Cardiac muscle cell (in vitro differentiated cells and primary cell): ENCODE results near the gene CDC27. TPM values are rescaled to one million over a fixed set of nuclear protein-coding genes. Genes with fewer than 3 reads are reported as not detected.

Source experiments
- DNase-seq, 2 donors: peaks; one replicate each; pipeline versions ENCODE4 v3.0.0 to v3.0.0-alpha.2; 2010 to 2017; ENCODE audit warnings: low read depth in 1 of 2, low spot score in 1 of 2
- H3K27ac ChIP-seq: fragments of 200-600 bp; sonication (generic); 2 replicates; pipeline ENCODE4 v1.5.1; 2016
- H3K27me3 ChIP-seq: fragments of 200-600 bp; sonication (generic); 2 replicates; pipeline ENCODE4 v1.6.0; 2016; ENCODE audit warnings: control low read depth
- H3K36me3 ChIP-seq: fragments of 200-600 bp; sonication (generic); 2 replicates; pipeline ENCODE4 v1.5.1; 2016; ENCODE audit warnings: control low read depth
- H3K4me1 ChIP-seq: fragments of 200-600 bp; sonication (generic); 2 replicates; pipeline ENCODE4 v1.8.1; 2017; ENCODE audit warnings: low read depth, mild to moderate bottlenecking, mixed run types
- H3K4me3 ChIP-seq: fragments of 200-600 bp; sonication (generic); 2 replicates; pipeline ENCODE4 v1.5.1; 2016; ENCODE audit warnings: mild to moderate bottlenecking
- H3K9me3 ChIP-seq: fragments of 200-600 bp; sonication (generic); 2 replicates; pipeline ENCODE4 v1.5.1; 2017; ENCODE audit warnings: low read depth, mild to moderate bottlenecking, control low read depth
- CTCF ChIP-seq: IDR thresholded peaks from 2 replicates; pipeline ENCODE4 v1.5.1; 2012; ENCODE audit warnings: low read depth, mild to moderate bottlenecking, low read length
- polyA plus RNA-seq: library from polyadenylated mRNA; unstranded; fragments of >200 nt; fragmentation: Nextera tagmentation; extraction: Ambion mirVana; gene quantifications from 2 replicates; pipeline ENCODE4 v1.2.1, GENCODE V29; 2016
- total RNA-seq: library from RNA; depleted of rRNA; stranded (reverse); fragments of >200 nt; gene quantifications from 2 replicates; pipeline ENCODE4 v1.2.3, GENCODE V29; 2016

The CDC27 gene
- total and polyA plus RNA-seq, 2 experiments from 2014 or later: 52.9 to 85.4 TPM

- no peaks in the 10 kb centered on the region for H3K9me3 ChIP-seq
- TF ChIP-seq CTCF: no peak
- H3K36me3 ChIP-seq: peaks cover 13% of the 10 kb centered on the region
- H3K27me3 ChIP-seq: no peaks in the 10 kb centered on the region
- H3K4me1 ChIP-seq: peaks cover 11% of the 10 kb centered on the region
- H3K27ac ChIP-seq: no peak overlapping the region
- no peak overlapping the region for H3K4me3 ChIP-seq
- no peak for DNase-seq
Observed at GRCh38 chr17:47232465-47232864, 43.4 kb upstream of the CDC27 start.

- Histone ChIP-seq H3K9me3 (no peaks in the 10 kb centered on the region), H3K36me3 (peaks cover 13% of the 10 kb centered on the region), H3K4me3 (no peak overlapping the region), H3K4me1 (peaks cover 11% of the 10 kb centered on the region), H3K27me3 (no peaks in the 10 kb centered on the region), H3K27ac (no peak overlapping the region)
- no peak for DNase-seq
- no peak for TF ChIP-seq CTCF
Observed at GRCh38 chr17:47231866-47232265, 42.8 kb upstream of the CDC27 start.

GRCh38 chr17:47231334-47231733 lies 42.2 kb upstream of the CDC27 start:
- H3K4me1 ChIP-seq: peaks cover 11% of the 10 kb centered on the region
- peaks cover 13% of the 10 kb centered on the region for H3K36me3 ChIP-seq
- no peak overlapping the region for H3K4me3 ChIP-seq
- H3K27ac ChIP-seq: no peak overlapping the region
- no peak for DNase-seq
- no peaks in the 10 kb centered on the region for H3K9me3 ChIP-seq
- TF ChIP-seq CTCF: no peak
- no peaks in the 10 kb centered on the region for H3K27me3 ChIP-seq

GRCh38 chr17:47230864-47231263 lies 41.8 kb upstream of the CDC27 start:
- TF ChIP-seq CTCF: no peak
- H3K4me1 ChIP-seq: peaks cover 11% of the 10 kb centered on the region
- no peak overlapping the region for H3K4me3 ChIP-seq
- peaks cover 12% of the 10 kb centered on the region for H3K36me3 ChIP-seq
- no peaks in the 10 kb centered on the region for H3K9me3 ChIP-seq
- no peak overlapping the region for H3K27ac ChIP-seq
- DNase-seq: no peak
- H3K27me3 ChIP-seq: no peaks in the 10 kb centered on the region

- peaks cover 2% of the 10 kb centered on the region for H3K36me3 ChIP-seq
- peaks cover 13% of the 10 kb centered on the region for H3K4me1 ChIP-seq
- no peaks in the 10 kb centered on the region for H3K9me3 ChIP-seq
- peak; percentile 100 for TF ChIP-seq CTCF
- H3K27me3 ChIP-seq: no peaks in the 10 kb centered on the region
- H3K27ac ChIP-seq: peak overlapping the region; percentile 24
- no peak overlapping the region for H3K4me3 ChIP-seq
- DNase-seq: peak; percentile 90 to 97
Observed at GRCh38 chr17:47229535-47230443, 40.7 kb upstream of the CDC27 start.
